ENCODE measurements around the gene ATP11A.
"Not testable (repeated sequence)": the region's sequence is repeated elsewhere in the genome, so short reads cannot be mapped to it uniquely, and the experiment has no call there.

- TF ChIP-seq CTCF (conservative IDR thresholded peaks at IDR 0.05; ENCODE audit: low read depth, low read length); EZH2 (IDR thresholded peaks at IDR 0.05; ENCODE audit: low read length, unreplicated experiment): not testable (repeated sequence)
Observed at GRCh38 chr13:112863356-112863755, 173.5 kb downstream of the ATP11A start.
